Fibroblast of gingiva (primary cell): ENCODE measurements around the gene KCNMB4.
A peak's percentile ranks its signal among the peaks of the same experiment; 100 is the strongest.

ENCODE experiments used
- DNase-seq: peaks from one replicate; pipeline ENCODE4 v3.0.0-alpha.2; 2011; ENCODE audit warnings: low read depth

Gene KCNMB4, protein sequence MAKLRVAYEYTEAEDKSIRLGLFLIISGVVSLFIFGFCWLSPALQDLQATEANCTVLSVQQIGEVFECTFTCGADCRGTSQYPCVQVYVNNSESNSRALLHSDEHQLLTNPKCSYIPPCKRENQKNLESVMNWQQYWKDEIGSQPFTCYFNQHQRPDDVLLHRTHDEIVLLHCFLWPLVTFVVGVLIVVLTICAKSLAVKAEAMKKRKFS

DNA sequence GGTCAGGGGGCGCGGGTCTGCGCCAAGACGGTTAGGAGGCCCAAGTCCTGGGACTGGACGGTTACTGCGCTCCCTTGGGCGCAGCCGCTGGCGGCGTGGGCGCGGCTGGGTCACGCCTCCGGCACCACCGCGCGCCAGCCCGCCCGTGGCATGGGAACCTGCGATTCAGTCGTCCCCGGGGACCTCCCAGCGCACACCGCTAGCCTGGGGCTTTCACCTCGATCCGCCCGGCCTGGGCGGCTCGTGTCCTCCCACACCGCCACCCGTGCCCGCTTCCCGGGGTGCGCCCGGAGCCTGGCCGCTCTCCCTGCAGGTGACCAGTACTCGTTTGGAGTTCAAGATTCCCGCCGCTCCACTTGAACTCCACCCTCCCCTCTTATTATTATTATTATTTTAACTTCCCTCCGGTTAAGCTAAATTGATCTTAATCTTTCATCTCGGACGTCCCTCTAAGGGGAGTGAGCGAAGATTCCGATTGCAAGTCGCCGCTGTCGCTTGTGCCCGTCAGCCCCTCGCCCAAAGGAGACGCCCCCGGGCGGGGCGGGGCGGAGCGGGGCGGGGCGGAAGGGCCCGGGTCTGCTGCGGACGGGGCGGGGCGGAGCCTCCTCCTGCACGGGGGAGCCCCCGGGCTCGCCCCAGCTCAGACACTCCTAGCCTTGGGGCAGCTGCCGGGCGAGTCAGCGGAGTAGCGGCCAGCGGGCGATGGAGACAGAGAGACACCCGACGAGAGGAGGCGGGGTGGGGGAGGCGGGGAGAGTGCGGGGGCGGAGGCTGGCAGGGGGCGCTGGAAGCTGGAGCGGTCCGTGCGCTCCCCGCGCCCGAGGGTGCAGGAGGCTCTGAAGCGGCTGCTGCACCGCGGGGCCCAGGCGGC is at the start of gene KCNMB4:
Gene KCNMB4 (plus strand): TSS at position 643 of the 871 bp plus-strand sequence. CDS start 445 bp downstream, outside the sequence.
- DNase-seq: no peak

DNA sequence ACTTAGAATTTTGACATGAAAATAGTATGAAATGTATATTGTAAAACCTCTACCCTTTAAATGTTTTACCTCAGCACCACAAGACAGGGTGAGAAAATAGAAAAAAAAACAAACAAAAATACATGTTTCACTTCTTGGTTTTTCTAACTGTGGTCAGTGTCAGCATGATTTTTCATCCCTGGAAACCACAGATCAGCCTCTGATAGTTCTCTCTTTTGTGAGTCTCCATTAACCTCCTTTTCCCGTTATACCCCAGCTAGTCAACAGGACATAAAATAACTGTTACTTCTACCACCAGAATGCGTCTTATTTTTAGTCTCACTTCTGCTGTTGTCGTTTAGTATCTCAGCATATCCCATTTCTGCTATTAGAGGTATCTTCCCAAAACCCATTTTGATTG is 48.3 kb upstream of the KCNMB4 start:
- DNase-seq: no peak

DNA sequence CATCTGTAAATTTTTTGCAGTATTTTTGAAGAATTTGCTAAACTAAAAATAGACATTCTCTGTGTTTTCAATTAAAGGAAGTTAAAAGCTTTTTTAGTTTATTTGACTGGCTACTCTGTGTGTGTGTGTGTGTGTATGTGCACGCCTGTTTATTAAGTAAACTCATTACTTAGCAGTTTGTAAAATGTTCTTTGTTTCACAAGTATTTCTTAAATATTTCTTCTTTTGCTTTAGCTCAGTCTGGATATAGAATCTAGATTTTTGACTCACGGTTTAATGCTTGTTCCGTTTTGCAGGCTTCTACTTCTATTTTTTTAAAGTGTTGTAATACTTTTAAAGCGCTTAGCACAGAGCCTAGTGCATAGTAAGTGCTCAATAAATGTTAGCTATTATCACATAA is 46.5 kb upstream of the KCNMB4 start:
- no peak for DNase-seq

DNA sequence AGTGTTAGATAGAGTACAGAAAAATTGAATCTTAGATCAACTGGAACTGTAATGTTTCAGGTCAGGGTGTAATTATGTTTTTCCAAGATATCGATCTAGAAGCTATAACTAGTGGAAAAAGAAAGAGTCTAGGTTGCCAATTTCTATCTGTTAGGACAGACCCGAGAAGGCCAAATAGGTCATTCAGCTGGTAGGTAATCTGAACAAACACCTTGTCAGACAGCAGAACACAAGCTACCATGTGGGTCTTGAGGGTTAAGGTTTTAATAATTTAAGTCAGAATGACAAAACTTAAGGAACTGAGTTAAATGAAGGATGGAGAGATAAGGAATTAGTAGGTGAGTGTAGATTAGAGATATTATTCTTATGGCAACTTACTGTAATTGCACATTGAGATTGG is 44.9 kb upstream of the KCNMB4 start:
- no peak for DNase-seq

DNA sequence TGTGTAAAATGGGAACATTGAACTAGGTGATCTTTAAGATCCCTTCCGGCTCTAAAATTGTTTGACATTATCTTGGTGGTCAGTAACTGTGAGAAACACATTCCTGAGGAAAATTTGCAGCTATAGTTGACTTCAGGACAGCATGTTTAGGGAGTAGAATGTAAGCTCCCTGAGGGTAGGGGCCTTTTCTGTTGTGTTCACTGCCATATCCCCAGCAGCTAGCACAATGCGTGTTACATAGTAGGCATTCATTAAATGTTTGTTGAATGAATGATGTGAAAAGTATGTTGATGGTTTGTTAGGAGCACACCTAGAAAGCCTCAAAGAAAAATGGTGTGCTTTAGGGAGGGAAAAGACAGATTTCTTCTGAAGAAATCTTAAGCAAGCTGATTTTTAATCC is 38.5 kb upstream of the KCNMB4 start:
- no peak for DNase-seq

DNA sequence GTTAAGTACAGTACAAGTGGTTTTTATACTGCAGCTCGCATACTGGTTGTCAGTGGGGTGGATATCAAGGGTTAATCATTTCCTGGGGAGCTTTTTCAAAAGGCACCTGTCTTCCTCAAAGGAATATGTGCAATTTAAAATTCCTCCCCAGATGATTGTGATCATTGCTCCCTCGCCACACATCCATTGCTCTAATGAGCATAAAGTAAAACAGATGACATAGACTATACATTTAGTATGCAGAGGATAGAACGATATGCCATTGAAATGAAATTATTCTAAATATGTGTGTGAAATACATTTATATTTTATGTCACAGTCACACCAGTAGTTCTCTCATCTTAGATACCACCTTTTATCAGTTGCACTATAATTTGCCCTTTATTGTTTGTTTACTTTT is 36.4 kb upstream of the KCNMB4 start:
- DNase-seq: no peak

DNA sequence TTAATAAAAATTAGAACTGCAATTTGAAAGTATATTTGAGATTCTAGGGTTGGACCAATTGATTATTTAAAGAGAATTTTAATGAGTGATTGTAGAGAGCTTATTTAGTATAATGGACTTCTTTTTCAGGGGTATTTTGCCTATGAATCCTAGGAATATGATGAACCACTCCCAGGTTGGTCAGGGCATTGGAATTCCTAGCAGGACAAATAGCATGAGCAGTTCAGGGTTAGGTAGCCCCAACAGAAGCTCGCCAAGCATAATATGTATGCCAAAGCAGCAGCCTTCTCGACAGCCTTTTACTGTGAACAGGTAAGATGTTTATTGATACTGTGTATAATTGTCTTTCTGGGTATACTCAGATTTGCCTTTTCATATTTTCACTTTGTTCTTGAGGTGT is 35.9 kb upstream of the KCNMB4 start:
- no peak for DNase-seq

DNA sequence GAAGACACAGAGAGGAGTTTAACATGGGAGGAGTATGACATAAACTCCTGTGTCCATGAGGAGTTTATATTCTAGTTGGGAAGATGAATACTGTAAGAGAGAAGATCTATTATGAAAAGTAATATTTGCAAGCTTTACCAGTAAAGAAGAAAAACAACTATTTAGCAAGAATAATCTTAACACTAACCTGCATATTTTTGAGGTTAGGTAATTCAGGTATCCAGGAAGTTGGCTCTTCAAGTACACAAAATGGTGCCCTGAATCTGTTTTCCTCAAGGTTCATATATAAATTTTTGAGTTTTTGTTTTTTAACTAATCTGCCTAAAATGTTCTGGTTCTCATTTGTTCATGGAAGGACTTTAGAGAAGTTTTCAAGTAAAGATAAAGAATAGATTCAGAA is 33.9 kb upstream of the KCNMB4 start:
- DNase-seq: no peak

DNA sequence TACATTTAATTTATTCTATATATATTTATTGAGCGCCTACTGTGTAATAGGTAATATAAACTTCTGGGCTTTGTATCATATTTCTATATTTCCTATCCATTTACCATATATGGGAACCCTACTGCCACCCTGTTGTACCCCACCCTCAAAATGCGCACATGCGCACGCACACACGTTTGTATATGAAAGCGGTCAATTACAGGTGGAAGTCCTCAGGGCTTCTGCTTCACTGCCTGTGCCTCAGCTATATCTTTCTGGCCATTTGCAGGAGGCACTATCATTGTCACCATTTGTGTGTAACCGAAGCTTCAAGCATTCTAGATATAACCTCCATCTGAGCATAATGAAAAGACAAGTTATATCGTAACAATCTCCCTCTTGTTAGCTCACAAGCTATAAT is 31.3 kb upstream of the KCNMB4 start:
- no peak for DNase-seq

DNA sequence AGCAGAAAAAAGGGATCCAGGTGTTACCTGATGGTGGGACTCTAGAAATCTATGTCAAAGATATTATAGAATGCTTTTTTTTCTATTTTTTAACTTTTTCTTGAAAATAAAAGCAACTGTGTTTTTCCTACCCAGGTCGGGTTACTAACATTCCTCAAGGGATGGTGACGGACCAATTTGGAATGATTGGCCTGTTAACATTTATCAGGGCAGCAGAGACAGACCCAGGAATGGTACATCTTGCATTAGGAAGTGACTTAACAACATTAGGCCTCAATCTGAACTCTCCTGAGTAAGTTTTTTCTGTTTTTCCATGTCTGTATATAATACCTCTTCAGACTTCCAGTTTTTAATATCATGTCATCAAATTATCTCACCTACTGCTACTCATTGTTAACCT is 27.6 kb upstream of the KCNMB4 start:
- no peak for DNase-seq

DNA sequence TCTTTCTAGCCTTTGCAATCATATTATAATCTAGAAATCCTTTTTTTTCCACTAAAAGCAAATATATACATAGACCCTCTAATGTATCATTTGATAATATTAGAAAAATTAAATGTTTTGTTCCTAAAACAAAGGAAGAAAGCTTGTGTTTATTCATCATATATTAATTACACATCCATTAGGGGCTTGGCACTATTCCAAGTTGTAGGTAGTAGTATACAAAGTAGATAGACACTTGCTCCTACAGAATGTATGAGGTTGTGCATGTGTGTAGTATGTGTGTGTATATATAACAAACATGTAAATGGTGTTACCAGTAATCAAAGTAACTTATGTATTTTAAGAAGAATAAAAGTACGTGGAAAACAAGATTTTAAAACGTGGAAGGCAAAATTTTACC is 15.0 kb upstream of the KCNMB4 start:
- DNase-seq: no peak

DNA sequence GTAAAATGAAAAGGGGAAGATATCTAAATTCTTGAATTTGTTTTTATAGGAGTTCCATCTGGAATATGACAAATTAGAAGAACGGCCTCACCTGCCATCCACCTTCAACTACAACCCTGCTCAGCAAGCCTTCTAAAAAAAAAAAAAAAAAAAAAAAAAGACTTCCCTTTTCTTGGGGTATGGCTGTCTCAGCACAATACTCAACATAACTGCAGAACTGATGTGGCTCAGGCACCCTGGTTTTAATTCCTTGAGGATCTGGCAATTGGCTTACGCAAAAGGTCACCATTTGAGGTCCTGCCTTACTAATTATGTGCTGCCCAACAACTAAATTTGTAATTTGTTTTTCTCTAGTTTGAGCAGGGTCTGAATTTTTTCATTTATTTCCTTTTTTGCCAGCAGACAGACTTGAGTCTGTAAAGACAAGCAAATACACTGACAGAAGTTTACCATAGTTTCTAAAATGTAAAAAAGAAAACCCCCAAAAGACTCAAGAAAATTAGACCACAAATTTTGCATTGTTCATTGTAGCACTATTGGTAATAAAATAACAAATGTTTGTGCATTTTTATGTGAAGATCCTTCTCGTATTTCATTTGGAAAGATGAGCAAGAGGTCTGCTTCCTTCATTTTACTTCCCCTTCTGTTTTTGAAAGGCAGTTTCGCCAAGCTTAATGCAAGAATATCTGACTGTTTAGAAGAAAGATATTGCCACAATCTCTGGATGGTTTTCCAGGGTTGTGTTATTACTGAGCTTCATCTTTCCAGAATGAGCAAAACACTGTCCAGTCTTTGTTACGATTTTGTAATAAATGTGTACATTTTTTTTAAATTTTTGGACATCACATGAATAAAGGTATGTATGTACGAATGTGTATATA is 12.1 kb upstream of the KCNMB4 start:
- DNase-seq: no peak

DNA sequence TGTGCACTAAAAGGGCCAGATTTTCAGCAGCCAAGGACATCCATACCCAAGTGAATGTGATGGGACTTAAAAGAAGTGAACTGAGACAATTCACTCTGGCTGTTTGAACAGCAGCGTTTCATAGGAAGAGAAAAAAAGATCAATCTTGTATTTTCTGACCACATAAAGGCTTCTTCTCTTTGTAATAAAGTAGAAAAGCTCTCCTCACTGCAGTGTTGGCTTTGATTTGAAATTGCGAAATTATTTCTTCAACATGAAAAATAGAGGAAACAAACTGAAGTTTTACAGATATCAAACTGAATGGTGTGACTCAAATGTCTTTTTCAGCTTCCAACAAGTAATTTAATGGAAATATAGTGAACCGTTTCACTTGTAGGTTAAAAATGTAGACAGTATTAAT is 11.3 kb upstream of the KCNMB4 start:
- DNase-seq: no peak

DNA sequence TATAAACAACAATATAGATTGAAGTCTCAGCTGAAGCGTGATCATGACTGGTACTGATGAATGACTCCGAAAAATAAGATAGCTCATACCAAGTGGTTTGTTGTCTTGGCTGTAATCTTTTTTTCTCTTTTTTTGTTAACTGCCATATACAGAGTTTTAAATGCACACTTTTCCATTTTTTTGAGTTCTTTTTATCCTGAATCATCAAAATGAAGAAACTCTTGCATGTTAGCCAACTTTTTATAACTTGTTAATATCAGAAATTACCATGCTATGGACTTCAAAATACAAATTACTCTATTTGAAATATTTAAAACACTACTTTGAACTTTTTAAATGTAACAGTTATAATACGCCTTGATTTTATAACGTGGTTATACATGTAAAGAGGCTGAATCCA is 10.1 kb upstream of the KCNMB4 start:
- no peak for DNase-seq

DNA sequence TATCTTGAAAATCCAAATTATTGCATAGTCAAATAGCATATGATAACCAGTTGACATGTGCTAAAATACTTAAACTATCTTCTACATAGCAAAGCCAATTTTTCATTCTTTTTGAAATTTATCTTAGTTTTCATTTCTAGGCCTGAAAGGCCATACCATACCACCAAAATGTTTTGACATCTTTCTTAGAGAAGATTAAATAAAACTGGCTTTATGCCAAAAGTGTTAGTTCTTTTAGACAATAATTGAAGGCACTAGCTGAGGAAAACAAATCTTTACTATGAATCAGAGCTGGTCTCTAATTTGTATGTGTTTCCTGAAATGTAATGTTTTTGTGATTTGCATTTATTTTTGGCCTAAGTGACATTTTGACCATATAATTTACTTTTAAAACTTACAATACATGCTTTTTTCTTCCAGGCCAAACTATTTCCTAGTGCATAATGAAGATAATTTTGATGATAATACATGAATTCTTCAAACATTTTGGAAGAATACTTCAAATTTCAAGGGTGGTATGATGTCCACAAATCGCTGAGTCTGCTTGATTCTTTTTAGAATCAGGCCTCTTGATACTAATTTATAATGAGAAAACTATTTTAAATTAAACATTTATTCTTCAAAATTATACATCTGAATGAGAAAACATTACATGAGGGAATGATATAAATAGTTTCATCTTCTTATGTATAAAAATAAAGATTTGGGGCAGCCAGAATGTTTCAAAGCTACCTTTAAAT is 6.5 kb upstream of the KCNMB4 start:
- no peak for DNase-seq

DNA sequence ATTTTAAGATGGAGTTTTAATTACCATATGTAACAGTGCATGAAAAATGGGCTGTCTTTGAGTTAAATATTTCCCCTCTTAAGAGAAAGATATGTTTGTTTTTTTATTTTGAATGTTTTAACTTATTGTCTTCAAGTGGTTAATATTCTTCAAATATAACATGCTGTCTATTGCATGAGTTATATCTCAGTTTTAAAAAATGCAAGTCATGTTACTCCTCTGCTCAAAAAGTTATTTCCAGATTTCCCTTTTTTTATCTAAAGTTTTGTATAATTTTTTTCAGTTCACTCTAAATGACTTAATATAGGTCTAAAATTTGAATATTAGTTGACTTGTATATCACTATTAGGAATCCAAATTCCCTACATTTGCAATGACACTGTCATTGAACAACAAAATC is 5.9 kb upstream of the KCNMB4 start:
- no peak for DNase-seq

DNA sequence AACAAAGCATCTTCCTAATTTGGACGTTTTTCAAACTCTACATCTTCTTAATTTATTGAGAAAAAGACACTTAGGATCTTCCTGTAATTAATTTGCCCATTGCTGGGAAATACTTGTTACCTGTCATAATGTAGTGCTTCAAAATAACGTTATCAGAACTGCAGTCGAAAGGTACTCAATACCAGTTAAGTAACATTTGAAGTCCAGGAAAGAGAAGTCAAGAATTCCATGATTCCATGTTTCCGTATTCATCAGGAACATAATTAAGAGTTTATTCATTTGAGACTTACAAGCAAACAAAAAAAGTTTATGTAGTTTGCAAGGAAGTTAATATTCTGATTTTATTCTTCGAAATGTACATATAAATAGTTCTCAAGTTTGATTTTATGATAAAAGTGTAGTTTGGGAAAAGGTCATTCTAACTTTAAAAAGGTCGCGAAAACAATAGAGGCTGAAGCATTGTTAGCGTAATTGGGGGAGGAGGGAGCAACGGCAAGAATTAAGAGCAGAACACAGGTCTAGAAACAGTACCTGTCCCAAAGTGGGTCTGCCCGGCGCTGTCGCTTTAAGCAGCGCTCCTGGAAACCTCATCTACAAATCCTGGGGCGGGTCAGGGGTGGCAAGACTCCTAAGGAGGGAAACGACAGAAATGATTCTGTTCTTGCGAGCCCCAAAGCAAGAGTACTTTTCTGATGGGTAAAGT is 1.2 kb upstream of the KCNMB4 start:
- no peak for DNase-seq

DNA sequence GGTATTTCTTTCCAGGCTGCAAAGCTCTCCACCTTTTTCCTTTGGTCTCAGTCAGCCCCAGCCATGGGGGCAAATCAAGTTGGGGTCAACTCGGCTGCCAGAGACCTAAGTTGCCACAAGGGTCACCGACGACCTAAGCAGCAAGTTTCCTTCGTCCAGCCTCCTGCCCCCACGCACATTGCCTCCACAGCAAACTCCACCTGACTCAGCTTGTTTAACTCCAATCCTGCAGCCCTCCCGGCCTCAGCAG is 767 bp upstream of the KCNMB4 start:
- DNase-seq: no peak

DNA sequence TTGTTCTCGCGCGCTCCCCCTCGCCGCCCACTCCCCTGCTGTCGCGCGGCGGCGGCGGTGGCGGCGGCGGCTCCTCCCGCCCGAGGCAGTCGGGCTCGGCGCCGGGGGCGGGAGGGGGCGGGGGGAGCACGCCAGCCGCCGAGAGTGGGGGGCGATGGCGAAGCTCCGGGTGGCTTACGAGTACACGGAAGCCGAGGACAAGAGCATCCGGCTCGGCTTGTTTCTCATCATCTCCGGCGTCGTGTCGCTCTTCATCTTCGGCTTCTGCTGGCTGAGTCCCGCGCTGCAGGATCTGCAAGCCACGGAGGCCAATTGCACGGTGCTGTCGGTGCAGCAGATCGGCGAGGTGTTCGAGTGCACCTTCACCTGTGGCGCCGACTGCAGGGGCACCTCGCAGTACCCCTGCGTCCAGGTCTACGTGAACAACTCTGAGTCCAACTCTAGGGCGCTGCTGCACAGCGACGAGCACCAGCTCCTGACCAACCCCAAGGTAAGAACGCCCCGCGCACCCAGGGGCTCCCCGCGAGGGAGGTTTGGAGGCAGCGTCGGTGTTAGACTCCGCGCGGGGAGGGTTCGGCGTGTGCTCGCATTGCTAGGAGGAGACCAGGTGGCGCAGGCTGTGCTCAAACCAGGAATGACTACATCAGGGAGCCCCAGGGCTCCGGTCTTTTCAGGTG is 629 bp downstream of the KCNMB4 start:
- peak; percentile 5 for DNase-seq

DNA sequence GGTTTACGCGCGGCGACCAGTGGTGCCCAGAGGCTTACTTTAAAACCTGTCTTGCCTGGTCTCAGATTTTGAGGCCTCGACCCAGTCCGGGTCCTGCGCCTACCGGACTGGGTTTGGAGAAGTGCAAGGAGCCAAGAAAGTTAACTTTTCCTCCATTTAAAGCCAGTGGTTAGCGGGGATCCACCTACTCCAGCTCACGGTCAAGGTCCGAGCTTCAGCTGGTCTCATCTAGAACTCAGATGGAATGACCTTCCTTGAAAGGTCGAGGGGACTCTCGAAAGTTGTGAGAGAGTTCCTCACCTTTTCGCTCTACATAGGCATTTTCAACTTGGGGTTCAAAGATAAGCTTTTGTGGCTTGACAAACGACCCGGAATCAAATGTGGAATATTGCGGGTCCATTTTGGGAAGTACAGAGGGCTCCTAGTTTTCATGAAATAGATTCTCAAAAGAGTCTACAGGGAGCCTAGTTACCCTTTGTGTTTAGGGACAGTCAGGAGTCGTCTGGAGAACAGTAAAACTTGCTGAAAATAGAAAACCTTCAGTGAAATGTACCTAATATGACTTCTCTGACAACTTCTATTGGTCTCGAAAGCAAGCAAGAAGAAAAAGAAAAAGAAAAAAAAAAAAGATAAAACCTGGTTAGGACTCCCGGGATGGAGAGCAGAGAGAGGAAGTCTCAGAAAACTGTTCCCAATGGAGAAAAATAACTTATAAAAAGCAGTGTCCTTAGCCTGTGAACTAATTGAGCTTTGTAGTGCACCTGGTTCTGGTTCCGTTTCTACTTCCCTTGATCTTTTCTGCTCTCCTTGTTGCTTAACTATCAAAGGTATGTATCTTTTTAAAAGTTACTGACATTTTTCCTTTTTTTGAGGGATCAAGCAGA is 1.4 kb downstream of the KCNMB4 start:
- DNase-seq: no peak
